ENCODE data around the gene PPARGC1A. TPM values are rescaled to one million over a fixed set of nuclear protein-coding genes. Genes with fewer than 3 reads are reported as not detected.
A peak's percentile ranks its signal among the peaks of the same experiment; 100 is the strongest.

PPARGC1A gene
- total RNA-seq, 1 donor from 2014 or later: 2.2 TPM

DNA sequence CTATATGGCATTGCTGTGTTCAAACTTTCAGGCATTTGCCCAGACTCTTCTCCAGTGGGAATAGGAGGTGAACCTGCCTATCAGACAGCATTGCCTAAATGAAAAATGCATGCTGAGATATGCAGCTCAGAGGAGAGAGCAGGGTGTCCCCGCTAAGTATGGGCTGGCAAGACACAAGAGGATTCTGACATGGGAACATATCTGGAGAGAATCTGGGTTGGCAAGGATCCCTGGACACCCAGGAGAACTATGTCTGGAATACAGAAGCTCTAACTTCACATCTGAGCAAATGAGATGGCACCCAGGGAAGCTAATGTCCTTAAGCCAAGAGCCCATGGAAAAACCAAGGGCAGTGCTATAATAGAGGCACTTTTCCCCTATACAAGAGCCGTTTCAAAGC lies 18.4 kb downstream of the PPARGC1A start:
- DNase-seq (ENCODE audit: low spot score): no peak
- Mint-ChIP-seq H3K36me3 (ENCODE audit: low read depth) (no peaks in the 10 kb centered on the region), H3K4me1 (ENCODE audit: low read depth) (no peaks in the 10 kb centered on the region), H3K27ac (ENCODE audit: unreplicated experiment) (no peak overlapping the region), H3K9me3 (ENCODE audit: low read depth) (peaks cover 2% of the 10 kb centered on the region), H3K27me3 (ENCODE audit: low read depth) (peaks cover 11% of the 10 kb centered on the region), H3K4me3 (ENCODE audit: unreplicated experiment) (no peak overlapping the region)
- TF ChIP-seq CTCF (IDR thresholded peaks at IDR 0.05): no peak

GRCh38 chr4:23866450-23867075 lies 23.3 kb downstream of the PPARGC1A start:
- Mint-ChIP-seq H3K27ac (ENCODE audit: unreplicated experiment) (no peak overlapping the region), H3K4me3 (ENCODE audit: unreplicated experiment) (no peak overlapping the region), H3K27me3 (ENCODE audit: low read depth) (peaks cover 2% of the 10 kb centered on the region), H3K9me3 (ENCODE audit: low read depth) (no peaks in the 10 kb centered on the region), H3K4me1 (ENCODE audit: low read depth) (no peaks in the 10 kb centered on the region), H3K36me3 (ENCODE audit: low read depth) (no peaks in the 10 kb centered on the region)
- TF ChIP-seq CTCF (IDR thresholded peaks at IDR 0.05): no peak
- no peak for DNase-seq (ENCODE audit: low spot score)

DNA sequence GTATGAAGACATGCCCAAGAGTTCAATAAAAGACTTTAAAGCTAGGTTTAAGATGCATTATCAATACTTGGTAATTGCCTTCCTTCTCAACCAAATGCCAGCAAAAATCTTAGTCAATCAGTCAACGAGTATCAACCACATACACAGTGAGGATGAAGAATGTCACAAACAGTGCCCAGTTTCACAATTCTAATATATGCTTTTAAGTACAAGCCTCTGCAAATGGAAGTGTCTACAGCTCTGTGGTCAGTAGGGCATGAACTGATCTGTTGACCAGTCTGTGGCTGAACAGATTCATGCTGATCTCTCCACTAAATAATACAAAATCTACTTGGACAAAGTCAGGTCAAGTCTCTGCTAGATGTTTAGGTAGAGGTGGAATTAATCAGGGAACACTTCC lies 27.9 kb downstream of the PPARGC1A start:
- no peak for TF ChIP-seq CTCF (IDR thresholded peaks at IDR 0.05)
- H3K4me3 Mint-ChIP-seq (ENCODE audit: unreplicated experiment): no peak overlapping the region
- no peaks in the 10 kb centered on the region for H3K9me3 Mint-ChIP-seq (ENCODE audit: low read depth)
- H3K27ac Mint-ChIP-seq (ENCODE audit: unreplicated experiment): no peak overlapping the region
- H3K4me1 Mint-ChIP-seq (ENCODE audit: low read depth): peaks cover 5% of the 10 kb centered on the region
- no peak for DNase-seq (ENCODE audit: low spot score)
- H3K36me3 Mint-ChIP-seq (ENCODE audit: low read depth): no peaks in the 10 kb centered on the region
- no peaks in the 10 kb centered on the region for H3K27me3 Mint-ChIP-seq (ENCODE audit: low read depth)

DNA sequence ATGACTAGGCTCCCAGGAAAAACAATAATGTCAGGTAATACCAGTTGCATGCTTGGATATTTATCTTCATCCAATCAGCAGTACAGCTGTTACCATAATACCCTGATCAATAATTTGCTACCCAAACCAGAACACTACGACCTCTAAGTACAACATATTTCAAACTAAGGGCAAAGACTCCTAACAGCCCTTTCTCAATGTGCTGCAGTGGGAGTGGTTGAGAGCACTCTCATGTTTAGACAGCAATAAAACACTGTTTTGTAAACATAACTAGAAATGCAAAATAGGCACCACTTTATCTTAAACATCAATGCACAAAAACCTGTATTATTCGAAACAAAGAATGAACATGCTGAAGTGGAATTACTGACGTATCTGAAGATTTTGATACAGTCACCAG lies 28.9 kb downstream of the PPARGC1A start:
- Mint-ChIP-seq H3K9me3 (ENCODE audit: low read depth) (no peaks in the 10 kb centered on the region), H3K27ac (ENCODE audit: unreplicated experiment) (no peak overlapping the region), H3K4me1 (ENCODE audit: low read depth) (peaks cover 14% of the 10 kb centered on the region), H3K4me3 (ENCODE audit: unreplicated experiment) (no peak overlapping the region), H3K36me3 (ENCODE audit: low read depth) (no peaks in the 10 kb centered on the region), H3K27me3 (ENCODE audit: low read depth) (no peaks in the 10 kb centered on the region)
- no peak for TF ChIP-seq CTCF (IDR thresholded peaks at IDR 0.05)
- no peak for DNase-seq (ENCODE audit: low spot score)

GRCh38 chr4:23857367-23857959 lies 32.4 kb downstream of the PPARGC1A start:
- Mint-ChIP-seq H3K27ac (ENCODE audit: unreplicated experiment) (no peak overlapping the region), H3K4me1 (ENCODE audit: low read depth) (peaks cover 33% of the 10 kb centered on the region), H3K9me3 (ENCODE audit: low read depth) (no peaks in the 10 kb centered on the region), H3K27me3 (ENCODE audit: low read depth) (no peaks in the 10 kb centered on the region), H3K4me3 (ENCODE audit: unreplicated experiment) (no peak overlapping the region), H3K36me3 (ENCODE audit: low read depth) (no peaks in the 10 kb centered on the region)
- DNase-seq (ENCODE audit: low spot score): no peak
- TF ChIP-seq CTCF (IDR thresholded peaks at IDR 0.05): peak; percentile 75
